SU-DHL-6 (cell line): ENCODE data around the gene NUB1.

ENCODE experiments used
- H2AFZ ChIP-seq: fragments of 200-600 bp; sonication (generic); 2 replicates; pipeline ENCODE4 v1.6.1; 2014; ENCODE audit warnings: low read depth, mild to moderate bottlenecking, moderate library complexity, mixed read lengths, antibody characterized with exemption, low read length; ENCODE audit not compliant: severe bottlenecking
- H3F3A ChIP-seq: fragments of 200-600 bp; shearing (Covaris generic); 2 replicates; pipeline ENCODE4 v1.6.0; 2016; ENCODE audit warnings: antibody characterized with exemption, mild to moderate bottlenecking; ENCODE audit not compliant: insufficient read depth
- H3K27ac ChIP-seq: fragments of 200-600 bp; sonication (generic); 2 replicates; pipeline ENCODE4 v1.5.1; 2016; ENCODE audit warnings: low read depth, mild to moderate bottlenecking, low read length, moderate library complexity, mixed read lengths
- H3K27me3 ChIP-seq: fragments of 200-600 bp; sonication (generic), shearing (Covaris generic); 2 replicates; pipeline ENCODE4 v1.6.0; 2014; ENCODE audit warnings: mild to moderate bottlenecking, low read length
- H3K36me3 ChIP-seq: fragments of 200-600 bp; sonication (generic); 2 replicates; pipeline ENCODE4 v1.6.1; 2014; ENCODE audit warnings: mild to moderate bottlenecking, low read length, mixed read lengths
- H3K4me2 ChIP-seq: fragments of 300-600, 200-600 bp; shearing (Covaris generic), sonication (generic); 2 replicates; pipeline ENCODE4 v1.6.0; 2014; ENCODE audit warnings: low read length, low read depth, mild to moderate bottlenecking; ENCODE audit not compliant: poor library complexity, severe bottlenecking
- H3K4me3 ChIP-seq: fragments of 200-600 bp; sonication (generic); 2 replicates; pipeline ENCODE4 v1.5.1; 2014; ENCODE audit warnings: antibody characterized with exemption, low read length, mild to moderate bottlenecking, mixed read lengths; ENCODE audit not compliant: insufficient read depth, poor library complexity, severe bottlenecking
- H3K79me2 ChIP-seq: fragments of 200-600 bp; sonication (generic); 2 replicates; pipeline ENCODE4 v1.6.1; 2014; ENCODE audit warnings: mild to moderate bottlenecking, low read length, moderate library complexity; ENCODE audit not compliant: insufficient read depth
- H3K9ac ChIP-seq: fragments of 200-600 bp; sonication (generic); 2 replicates; pipeline ENCODE4 v1.7.0; 2014; ENCODE audit warnings: mild to moderate bottlenecking, low read length
- H3K9me2 ChIP-seq: fragments of 200-600 bp; sonication (generic); replicated peaks from 2 replicates; pipeline ENCODE4 v1.6.1; 2014; ENCODE audit warnings: low read length; ENCODE audit not compliant: insufficient read depth
- H3K9me3 ChIP-seq: fragments of 200-600 bp; sonication (generic); 2 replicates; pipeline ENCODE4 v1.6.1; 2014; ENCODE audit warnings: low read length, mixed read lengths; ENCODE audit not compliant: insufficient read depth
- H4K20me1 ChIP-seq: fragments of 200-600 bp; sonication (generic); 2 replicates; pipeline ENCODE4 v1.6.1; 2014; ENCODE audit warnings: low read depth, mild to moderate bottlenecking, antibody characterized with exemption, low read length, moderate library complexity, mixed read lengths
- CTCF ChIP-seq: fragments of 200-600 bp; sonication (generic); IDR thresholded peaks from one replicate; pipeline ENCODE4 v1.5.1; 2017; ENCODE audit warnings: antibody characterized with exemption, mild to moderate bottlenecking, low read length, moderate library complexity; ENCODE audit not compliant: insufficient read depth, poor library complexity, severe bottlenecking
- EZH2phosphoT487 ChIP-seq: fragments of 200-600 bp; sonication (generic), shearing (Covaris generic); conservative IDR thresholded peaks from 2 replicates; pipeline ENCODE4 v1.6.1; 2018; ENCODE audit warnings: mild to moderate bottlenecking, antibody characterized with exemption, low read length, moderate library complexity, mixed read lengths

The NUB1 gene

GRCh38 chr7:151298765-151299164 lies 42.8 kb upstream of the NUB1 start:
- no peak for TF ChIP-seq CTCF
- no peak for TF ChIP-seq EZH2phosphoT487
- no peaks in the 10 kb centered on the region for H3K79me2 ChIP-seq
- no peak overlapping the region for H3K4me2 ChIP-seq
- no peak overlapping the region for H3K9ac ChIP-seq
- H3K27me3 ChIP-seq, result no peaks in the 10 kb centered on the region
- no peak overlapping the region for H3K4me3 ChIP-seq
- H3K36me3 ChIP-seq, result no peaks in the 10 kb centered on the region
- no peaks in the 10 kb centered on the region for H4K20me1 ChIP-seq
- no peaks in the 10 kb centered on the region for H3K9me3 ChIP-seq
- no peaks in the 10 kb centered on the region for H3K9me2 ChIP-seq
- no peaks in the 10 kb centered on the region for H3F3A ChIP-seq
- H3K27ac ChIP-seq, result no peak overlapping the region
- no peak overlapping the region for H2AFZ ChIP-seq

DNA sequence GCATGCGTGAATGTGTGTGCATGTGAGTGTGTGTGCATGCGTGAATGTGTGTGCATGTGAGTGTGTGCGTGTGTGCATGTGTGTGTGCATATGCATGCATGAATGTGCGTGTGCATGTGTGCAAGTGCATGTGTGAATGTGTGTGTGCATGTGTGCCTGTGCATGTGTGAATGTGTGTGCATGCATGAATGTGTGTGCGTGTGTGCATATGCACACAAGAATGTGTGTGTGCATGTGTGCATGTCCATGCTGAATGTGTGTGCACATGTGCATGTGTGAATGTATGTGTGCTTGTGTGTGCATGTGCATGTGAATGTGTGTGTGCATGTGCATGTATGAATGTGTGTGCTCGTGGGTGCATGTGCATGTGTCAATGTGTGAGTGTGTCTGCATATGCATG lies 42.1 kb upstream of the NUB1 start:
- Histone ChIP-seq H3K9me2 (no peaks in the 10 kb centered on the region), H3K27ac (no peak overlapping the region), H3K9me3 (no peaks in the 10 kb centered on the region), H3F3A (no peaks in the 10 kb centered on the region), H3K36me3 (no peaks in the 10 kb centered on the region), H3K4me2 (no peak overlapping the region), H3K27me3 (no peaks in the 10 kb centered on the region), H3K79me2 (no peaks in the 10 kb centered on the region), H3K4me3 (no peak overlapping the region), H2AFZ (no peak overlapping the region), H3K9ac (no peak overlapping the region), H4K20me1 (no peaks in the 10 kb centered on the region)
- TF ChIP-seq EZH2phosphoT487, result no peak
- no peak for TF ChIP-seq CTCF

- Histone ChIP-seq H3K9me2 (no peaks in the 10 kb centered on the region), H3K27ac (no peak overlapping the region), H3K27me3 (no peaks in the 10 kb centered on the region), H3K79me2 (no peaks in the 10 kb centered on the region), H3K9me3 (no peaks in the 10 kb centered on the region), H3F3A (no peaks in the 10 kb centered on the region), H3K36me3 (no peaks in the 10 kb centered on the region), H3K9ac (no peak overlapping the region), H3K4me3 (no peak overlapping the region), H4K20me1 (no peaks in the 10 kb centered on the region), H2AFZ (no peak overlapping the region), H3K4me2 (no peak overlapping the region)
- TF ChIP-seq CTCF (no peak), EZH2phosphoT487 (no peak)
Observed at GRCh38 chr7:151299940-151300645, 41.5 kb upstream of the NUB1 start.
